ENCODE data around the gene GABRB2.

GRCh38 chr5:161312882-161313281, 233.6 kb downstream of the GABRB2 start:
- no peak for TF ChIP-seq CTCF (conservative IDR thresholded peaks at IDR 0.05)
- no peak for TF ChIP-seq ZFX (IDR thresholded peaks at IDR 0.05)
